PC-3 (cell line): Measurements from ENCODE around the gene WDR46. TPM values are rescaled to one million over a fixed set of nuclear protein-coding genes. Genes with fewer than 3 reads are reported as not detected.

ENCODE experiments used
- ATAC-seq: fragments of 200-7000 bp; cut with Tn5 transposase; 2 replicates; pipeline ENCODE4 v1.9.1; 2020; ENCODE audit warnings: mild to moderate bottlenecking, moderate library complexity
- BruUV-seq: library from RNA; stranded (reverse); fragments of 400-500 nt; replicated peaks from 2 replicates; lab custom pipeline; 2021; lab: Mats Ljungman, UMichigan
- CTCF ChIA-PET: fragments of 300-600 bp; sonication (Branson Sonifier 250); formaldehyde crosslinking; loops from one replicate; lab custom pipeline; 2022; ENCODE audit warnings: antibody characterized with exemption; lab: Charles Lee
- POLR2A ChIA-PET: fragments of 300-600 bp; sonication (Branson Sonifier 250); formaldehyde crosslinking; loops from one replicate; lab custom pipeline; 2022; ENCODE audit warnings: antibody characterized with exemption; ENCODE audit not compliant: unreplicated experiment; lab: Charles Lee
- DNase-seq: peaks from one replicate; pipeline ENCODE4 v3.0.0-alpha.2; 2015
- H2AFZ ChIP-seq: fragments of 300-600 bp; sonication (generic); 2 replicates; pipeline ENCODE4 v1.6.0; 2016; ENCODE audit warnings: antibody characterized with exemption, low read length
- H3F3A ChIP-seq: fragments of 300-600 bp; sonication (generic); one replicate; pipeline ENCODE4 v1.6.0; 2017; ENCODE audit warnings: antibody characterized with exemption, low read length, control low read depth, mild to moderate bottlenecking; ENCODE audit not compliant: unreplicated experiment
- H3K27ac ChIP-seq: fragments of 300-600 bp; sonication (generic); 2 replicates; pipeline ENCODE4 v1.5.1; 2016; ENCODE audit warnings: mild to moderate bottlenecking, low read length
- H3K27me3 ChIP-seq: fragments of 300-600 bp; sonication (generic); 2 replicates; pipeline ENCODE4 v1.6.1; 2016; ENCODE audit warnings: low read length, mixed read lengths
- H3K36me3 ChIP-seq: fragments of 300-600 bp; sonication (generic); 2 replicates; pipeline ENCODE4 v1.6.1; 2016; ENCODE audit warnings: low read depth, mixed run types, low read length, mixed read lengths
- H3K4me1 ChIP-seq: fragments of 300-600 bp; sonication (generic); 2 replicates; pipeline ENCODE4 v1.5.1; 2016; ENCODE audit warnings: low read length; ENCODE audit not compliant: insufficient read depth
- H3K4me2 ChIP-seq: fragments of 300-600 bp; sonication (generic); 2 replicates; pipeline ENCODE4 v1.6.0; 2016; ENCODE audit warnings: low read length
- H3K4me3 ChIP-seq: fragments of 300-600 bp; sonication (generic); 2 replicates; pipeline ENCODE4 v1.5.1; 2016; ENCODE audit warnings: mild to moderate bottlenecking, low read length, mixed read lengths
- H3K79me2 ChIP-seq: fragments of 300-600 bp; sonication (generic); 2 replicates; pipeline ENCODE4 v1.6.1; 2017; ENCODE audit warnings: low read length, mixed read lengths
- H3K9ac ChIP-seq: fragments of 300-600 bp; sonication (generic); 2 replicates; pipeline ENCODE4 v1.6.0; 2016; ENCODE audit warnings: mild to moderate bottlenecking, low read length
- H3K9me2 ChIP-seq: fragments of 300-600 bp; sonication (generic); replicated peaks from 2 replicates; pipeline ENCODE4 v1.6.1; 2016; ENCODE audit warnings: mixed run types, low read length, mixed read lengths
- H3K9me3 ChIP-seq: fragments of 300-600 bp; sonication (generic); 2 replicates; pipeline ENCODE4 v1.6.1; 2016; ENCODE audit warnings: low read length, mixed read lengths
- H4K20me1 ChIP-seq: fragments of 300-600 bp; sonication (generic); 2 replicates; pipeline ENCODE4 v1.6.1; 2016; ENCODE audit warnings: low read length, mixed read lengths
- CTCF ChIP-seq: fragments of 300-600 bp; sonication (generic); conservative IDR thresholded peaks from 2 replicates; pipeline ENCODE4 v1.5.1; 2017; ENCODE audit warnings: antibody characterized with exemption, low read depth, mild to moderate bottlenecking, low read length
- EZH2 ChIP-seq: fragments of 300-600 bp; sonication (generic); IDR thresholded peaks from one replicate; pipeline ENCODE4 v1.6.1; 2017; ENCODE audit warnings: antibody characterized with exemption, mild to moderate bottlenecking, low read length; ENCODE audit not compliant: unreplicated experiment
- EZH2phosphoT487 ChIP-seq: fragments of 300-600 bp; sonication (generic); IDR thresholded peaks from 2 replicates; pipeline ENCODE4 v1.6.1; 2018; ENCODE audit warnings: mild to moderate bottlenecking, antibody characterized with exemption, low read length, borderline replicate concordance
- intact Hi-C: fragments of 100-400 bp; cut with micrococcal nuclease; formaldehyde crosslinking; loops from 2 replicates; pipeline ENCODE4 v1.9.0; 2023
- total RNA-seq: library from RNA; depleted of rRNA; stranded (reverse); fragments of >200 nt; gene quantifications from 2 replicates; pipeline ENCODE4 v1.2.3, GENCODE V29; 2014

WDR46 gene
- total RNA-seq, 1 experiment from 2014 or later: 104 TPM

GRCh38 chr6:33280539-33280938 lies 8.5 kb downstream of the WDR46 start:
- BruUV-seq: no TSS peak
- Histone ChIP-seq H3K79me2 (peaks cover 3% of the 10 kb centered on the region; the same call in 1 of the 2 replicates), H3K9ac (no peak overlapping the region), H3K4me1 (peaks cover 18% of the 10 kb centered on the region), H4K20me1 (peaks cover 4% of the 10 kb centered on the region; the same call in 1 of the 2 replicates), H3F3A (peaks cover 10% of the 10 kb centered on the region), H3K4me3 (no peak overlapping the region), H3K27me3 (no peaks in the 10 kb centered on the region), H2AFZ (no peak overlapping the region), H3K9me3 (no peaks in the 10 kb centered on the region), H3K4me2 (no peak overlapping the region), H3K36me3 (peaks cover 24% of the 10 kb centered on the region), H3K27ac (no peak overlapping the region), H3K9me2 (no peaks in the 10 kb centered on the region)
- ATAC-seq (no peak), DNase-seq (no peak)
- no peak for TF ChIP-seq CTCF
- no peak for TF ChIP-seq EZH2phosphoT487
- TF ChIP-seq EZH2: no peak
- intact Hi-C loops: no loop called here
- POLR2A ChIA-PET: interaction anchor here (0.6 kb wide), 1 partner anchor 311 kb away, joined by 3 read pairs; no protein-coding TSS in a partner anchor
- CTCF ChIA-PET: no interaction called here

GRCh38 chr6:33279971-33280511 lies 9.0 kb downstream of the WDR46 start:
- CTCF ChIA-PET: no interaction called here
- Histone ChIP-seq H4K20me1 (peaks cover 9% of the 10 kb centered on the region), H3K36me3 (peaks cover 29% of the 10 kb centered on the region), H2AFZ (no peak overlapping the region), H3K9me3 (no peaks in the 10 kb centered on the region), H3K27me3 (no peaks in the 10 kb centered on the region), H3K27ac (no peak overlapping the region), H3K4me2 (no peak overlapping the region), H3K79me2 (peaks cover 8% of the 10 kb centered on the region), H3K9me2 (no peaks in the 10 kb centered on the region), H3K4me3 (no peak overlapping the region), H3K9ac (no peak overlapping the region), H3K4me1 (peaks cover 23% of the 10 kb centered on the region), H3F3A (peaks cover 15% of the 10 kb centered on the region)
- intact Hi-C loops: loop anchor here (10.0 kb wide), 1 partner anchor 75 kb away; the partner anchor contains the start of genes HSD17B8, RING1, RXRB and SLC39A7
- DNase-seq (peak; percentile 83), ATAC-seq (peak; percentile 62)
- BruUV-seq: no TSS peak
- POLR2A ChIA-PET: no interaction called here
- peak; percentile 95 for TF ChIP-seq CTCF
- no peak for TF ChIP-seq EZH2

- ChIA-PET POLR2A (no interaction called here), CTCF (no interaction called here)
- Histone ChIP-seq H4K20me1 (peaks cover 17% of the 10 kb centered on the region), H3K36me3 (peaks cover 30% of the 10 kb centered on the region), H3K9me2 (no peaks in the 10 kb centered on the region), H3K79me2 (peaks cover 15% of the 10 kb centered on the region), H3F3A (peaks cover 23% of the 10 kb centered on the region), H3K4me2 (no peak overlapping the region), H3K4me3 (no peak overlapping the region), H3K9ac (no peak overlapping the region), H3K4me1 (peaks cover 31% of the 10 kb centered on the region), H3K9me3 (no peaks in the 10 kb centered on the region), H2AFZ (no peak overlapping the region), H3K27ac (no peak overlapping the region), H3K27me3 (no peaks in the 10 kb centered on the region)
- intact Hi-C loops: loop anchor here (10.0 kb wide), 1 partner anchor 74 kb away; the partner anchor contains the start of genes HSD17B8, RING1, RXRB and SLC39A7
- no peak for ATAC-seq
- TF ChIP-seq CTCF: no peak
- no peak for TF ChIP-seq EZH2phosphoT487
- TF ChIP-seq EZH2: no peak
- no TSS peak for BruUV-seq
- no peak for DNase-seq
Measured at GRCh38 chr6:33279257-33279695, 9.8 kb downstream of the WDR46 start.
